GM23248 (cell line): ENCODE data around the gene CPNE4.

Experiments
- EZH2 ChIP-seq: fragments of 200-600 bp; sonication (generic); IDR thresholded peaks from 2 replicates; pipeline ENCODE4 v1.6.1; 2018; ENCODE audit warnings: antibody characterized with exemption, mild to moderate bottlenecking; ENCODE audit not compliant: insufficient read depth, poor library complexity, severe bottlenecking
- EZH2phosphoT487 ChIP-seq: fragments of 200-600 bp; sonication (generic); IDR thresholded peaks from 2 replicates; pipeline ENCODE4 v1.6.1; 2018; ENCODE audit warnings: antibody characterized with exemption, moderate library complexity, mild to moderate bottlenecking, low read depth; ENCODE audit not compliant: insufficient read depth

DNA sequence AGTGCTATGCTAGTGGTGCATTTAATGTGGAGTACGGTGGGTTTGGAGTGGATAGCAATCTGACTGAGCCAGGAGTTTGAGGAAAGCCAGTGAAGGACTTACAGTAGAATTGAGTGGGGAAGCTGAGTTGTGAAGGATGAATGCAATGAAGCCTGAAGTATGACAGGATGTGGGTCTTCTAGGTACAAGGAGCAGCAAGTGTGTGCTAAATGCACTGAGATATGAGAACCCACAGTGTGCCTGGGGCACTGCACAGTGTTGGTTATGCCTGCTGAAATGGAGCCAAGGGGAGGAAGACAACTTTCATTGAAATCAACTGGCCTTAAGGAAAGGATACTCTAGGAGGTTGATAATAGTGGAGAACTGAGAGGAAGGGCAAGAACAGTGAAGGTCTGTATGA is 426.5 kb downstream of the CPNE4 start:
- TF ChIP-seq EZH2 (no peak), EZH2phosphoT487 (no peak)
